OCI-LY3 (cell line): ENCODE data around the gene LY6G5C.

Experiments
- EZH2phosphoT487 ChIP-seq: fragments of 200-600 bp; shearing (Covaris generic); IDR thresholded peaks from 2 replicates; pipeline ENCODE4 v1.6.1; 2018; ENCODE audit warnings: antibody characterized with exemption, mixed run types, low read depth
- TF ChIP-seq, protein P1 (sequence below): fragments of 200-600, 300-600 bp; sonication (generic); IDR thresholded peaks from 2 replicates; pipeline ENCODE4 v1.5.1; 2014; ENCODE audit warnings: antibody characterized with exemption, low read length, low read depth

DNA sequence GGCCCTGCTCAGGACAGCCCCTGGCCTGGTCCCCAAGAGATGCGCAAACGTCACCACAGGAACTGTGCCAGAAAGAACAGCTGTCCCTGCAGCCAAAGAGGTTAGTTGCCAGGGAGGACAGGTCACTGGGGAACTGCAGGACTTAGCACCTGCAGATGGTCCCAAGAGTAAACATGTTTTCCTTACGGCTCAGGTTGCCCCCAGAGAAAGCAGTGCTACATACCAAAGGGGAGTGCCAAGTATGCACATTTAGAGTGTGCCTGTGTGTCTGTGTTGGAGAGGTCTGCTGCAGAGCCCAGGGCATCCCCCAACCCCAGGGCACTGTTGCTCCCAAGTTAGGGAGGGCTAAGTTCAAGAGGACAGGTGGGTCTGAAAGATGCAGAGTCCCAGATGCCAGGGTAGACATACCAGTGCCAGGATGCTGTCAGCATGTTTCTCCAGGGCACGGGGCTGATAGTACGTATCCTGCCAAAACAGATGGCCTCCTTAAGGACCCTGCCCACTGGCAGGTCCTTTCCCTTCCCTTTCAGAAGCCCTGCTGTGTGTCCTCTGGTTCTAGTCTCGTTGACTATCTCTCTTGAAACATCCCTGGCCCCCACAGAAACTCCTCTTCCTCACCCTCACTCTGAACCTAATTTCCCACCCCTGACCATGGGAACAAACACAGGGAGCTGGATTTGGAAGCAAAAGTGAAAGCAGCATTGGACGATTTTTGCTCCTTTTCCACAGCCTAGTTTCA, 21.0 kb upstream of the LY6G5C start:
- TF ChIP-seq, protein P1, sequence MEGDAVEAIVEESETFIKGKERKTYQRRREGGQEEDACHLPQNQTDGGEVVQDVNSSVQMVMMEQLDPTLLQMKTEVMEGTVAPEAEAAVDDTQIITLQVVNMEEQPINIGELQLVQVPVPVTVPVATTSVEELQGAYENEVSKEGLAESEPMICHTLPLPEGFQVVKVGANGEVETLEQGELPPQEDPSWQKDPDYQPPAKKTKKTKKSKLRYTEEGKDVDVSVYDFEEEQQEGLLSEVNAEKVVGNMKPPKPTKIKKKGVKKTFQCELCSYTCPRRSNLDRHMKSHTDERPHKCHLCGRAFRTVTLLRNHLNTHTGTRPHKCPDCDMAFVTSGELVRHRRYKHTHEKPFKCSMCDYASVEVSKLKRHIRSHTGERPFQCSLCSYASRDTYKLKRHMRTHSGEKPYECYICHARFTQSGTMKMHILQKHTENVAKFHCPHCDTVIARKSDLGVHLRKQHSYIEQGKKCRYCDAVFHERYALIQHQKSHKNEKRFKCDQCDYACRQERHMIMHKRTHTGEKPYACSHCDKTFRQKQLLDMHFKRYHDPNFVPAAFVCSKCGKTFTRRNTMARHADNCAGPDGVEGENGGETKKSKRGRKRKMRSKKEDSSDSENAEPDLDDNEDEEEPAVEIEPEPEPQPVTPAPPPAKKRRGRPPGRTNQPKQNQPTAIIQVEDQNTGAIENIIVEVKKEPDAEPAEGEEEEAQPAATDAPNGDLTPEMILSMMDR = no peak
- TF ChIP-seq EZH2phosphoT487 = no peak
